Fibroblast of lung (primary cell): ENCODE results near the gene PCDHGB6. TPM values are rescaled to one million over a fixed set of nuclear protein-coding genes. Genes with fewer than 3 reads are reported as not detected.
"Not testable (repeated sequence)": the region's sequence is repeated elsewhere in the genome, so short reads cannot be mapped to it uniquely, and the experiment has no call there.

Experiments used
- DNase-seq, 2 donors: peaks; one replicate each; pipeline versions ENCODE4 v3.0.0 to v3.0.0-alpha.2; 2010; ENCODE audit warnings: low read depth in 2 of 2
- H2AFZ ChIP-seq: 2 replicates; pipeline ENCODE4 v1.5.1; 2012; ENCODE audit warnings: low read length, control low read depth, inconsistent platforms
- H3K27ac ChIP-seq: 2 replicates; pipeline ENCODE4 v1.5.1; 2011; ENCODE audit warnings: low read length, control low read depth; ENCODE audit not compliant: insufficient read depth
- H3K27me3 ChIP-seq: 2 replicates; pipeline ENCODE4 v1.5.1; 2011; ENCODE audit warnings: mild to moderate bottlenecking, low read length; ENCODE audit not compliant: control insufficient read depth, insufficient read depth
- H3K36me3 ChIP-seq: 2 replicates; pipeline ENCODE4 v1.5.1; 2011; ENCODE audit warnings: low read length; ENCODE audit not compliant: control insufficient read depth, insufficient read depth
- H3K4me1 ChIP-seq: 2 replicates; pipeline ENCODE4 v1.5.1; 2011; ENCODE audit warnings: low read length; ENCODE audit not compliant: control insufficient read depth, insufficient read depth; ENCODE audit errors: extremely low read depth
- H3K4me2 ChIP-seq: 2 replicates; pipeline ENCODE4 v1.5.1; 2011; ENCODE audit warnings: low read length, control low read depth; ENCODE audit not compliant: insufficient read depth; ENCODE audit errors: extremely low read depth
- H3K4me3 ChIP-seq, 4 experiments: fragments of 200-600 bp in 1 of 4; sonication (generic) in 1 of 4; replicated peaks in 1 of 4; 2 replicates each; pipeline ENCODE4 v1.5.1; 2011 to 2016; ENCODE audit warnings: low read length in 4 of 4, low read depth in 3 of 4, mild to moderate bottlenecking in 3 of 4, control low read depth in 2 of 4, inconsistent platforms in 1 of 4, mixed read lengths in 1 of 4; ENCODE audit not compliant: insufficient read depth in 1 of 4; ENCODE audit errors: control extremely low read depth in 1 of 4
- H3K79me2 ChIP-seq: 2 replicates; pipeline ENCODE4 v1.5.1; 2012; ENCODE audit warnings: mild to moderate bottlenecking, low read length, inconsistent platforms; ENCODE audit not compliant: control insufficient read depth, insufficient read depth
- H3K9ac ChIP-seq: 2 replicates; pipeline ENCODE4 v1.5.1; 2011; ENCODE audit warnings: mild to moderate bottlenecking, low read length, control low read depth; ENCODE audit not compliant: insufficient read depth
- H3K9me3 ChIP-seq: 2 replicates; pipeline ENCODE4 v1.5.1; 2012; ENCODE audit warnings: low read depth, low read length; ENCODE audit not compliant: control insufficient read depth, insufficient read depth
- H4K20me1 ChIP-seq: 2 replicates; pipeline ENCODE4 v1.5.1; 2011; ENCODE audit warnings: low read length; ENCODE audit not compliant: control insufficient read depth, insufficient read depth; ENCODE audit errors: extremely low read depth
- CTCF ChIP-seq, 2 donors: IDR thresholded peaks in 1 of 2; conservative IDR thresholded peaks in 1 of 2; 1 replicate in 1 of 2; 2 replicates in 1 of 2; pipeline ENCODE4 v1.5.1; 2011 to 2012; ENCODE audit warnings: low read length in 2 of 2, control low read depth in 1 of 2, inconsistent platforms in 1 of 2, low read depth in 1 of 2, mild to moderate bottlenecking in 1 of 2
- EZH2 ChIP-seq: IDR thresholded peaks from 2 replicates; pipeline ENCODE4 v1.5.1; 2012; ENCODE audit warnings: low read length, control low read depth, mild to moderate bottlenecking; ENCODE audit errors: missing control alignments
- polyA plus RNA-seq, 2 donors: library from polyadenylated mRNA; depleted of rRNA in 1 of 2; stranded (reverse) in 1 of 2; unstranded in 1 of 2; fragments of >200 nt; gene quantifications; 2 replicates each; pipeline ENCODE4 v1.2.1, GENCODE V29; 2011 to 2012; ENCODE audit warnings: missing spikeins in 1 of 2
- total RNA-seq: library from RNA; depleted of rRNA; stranded (reverse); fragments of >200 nt; gene quantifications from 2 replicates; pipeline ENCODE4 v1.2.1, GENCODE V29; 2014

The PCDHGB6 gene
- total and polyA plus RNA-seq, 2 donors (not counting 1 experiment from before 2014, with no cell fraction given) = 2.6 to 4.3 TPM

- Histone ChIP-seq H3K4me2 (peak within 1 kb of the TSS; percentile 23), H3K27ac (peak within 1 kb of the TSS; percentile 50), H3K4me3 (peak within 1 kb of the TSS; percentile 22 to 56 (median 39))
- H4K20me1 ChIP-seq, H2AFZ ChIP-seq, H3K79me2 ChIP-seq, H3K36me3 ChIP-seq, H3K4me1 ChIP-seq, H3K27me3 ChIP-seq, H3K9ac ChIP-seq, H3K9me3 ChIP-seq: not testable (repeated sequence)
- TF ChIP-seq CTCF (conservative IDR thresholded peaks at IDR 0.05 in 1 of 2, IDR thresholded peaks at IDR 0.05 in 1 of 2; ENCODE audit: low read depth in 1 of 2, low read length in 2 of 2) = peak; percentile 54 to 60
- peak; percentile 50 to 65 for DNase-seq
Measured at GRCh38 chr5:141397756-141398551, 9.9 kb upstream of the PCDHGB6 start, which contains the start of gene PCDHGB5. Gene PCDHGB5, plus strand, starts transcription at chr5:141397947. Its CDS starts 181 bp downstream, at chr5:141398128.

GRCh38 chr5:141398608-141399007 is 9.2 kb upstream of the PCDHGB6 start:
- no peak overlapping the region for H3K27ac ChIP-seq
- no peaks in the 10 kb centered on the region for H3K27me3 ChIP-seq
- H3K9me3 ChIP-seq = peaks cover 5% of the 10 kb centered on the region
- no peak overlapping the region for H2AFZ ChIP-seq
- DNase-seq = no peak
- peak overlapping the region in 2 of 4 experiments; percentile 8 to 30 for H3K4me3 ChIP-seq
- TF ChIP-seq EZH2 (no peak), CTCF (conservative IDR thresholded peaks at IDR 0.05 in 1 of 2, IDR thresholded peaks at IDR 0.05 in 1 of 2; ENCODE audit: low read depth in 1 of 2, low read length in 2 of 2) (no peak)
- no peaks in the 10 kb centered on the region for H3K79me2 ChIP-seq
- no peaks in the 10 kb centered on the region for H4K20me1 ChIP-seq
- H3K36me3 ChIP-seq = no peaks in the 10 kb centered on the region
- no peak overlapping the region for H3K9ac ChIP-seq
- H3K4me1 ChIP-seq = no peaks in the 10 kb centered on the region
- peak overlapping the region; percentile 23 for H3K4me2 ChIP-seq

GRCh38 chr5:141399555-141400258 is 8.1 kb upstream of the PCDHGB6 start:
- H3K79me2 ChIP-seq = no peaks in the 10 kb centered on the region
- H3K27me3 ChIP-seq = no peaks in the 10 kb centered on the region
- H2AFZ ChIP-seq = no peak overlapping the region
- no peak overlapping the region for H3K9ac ChIP-seq
- no peaks in the 10 kb centered on the region for H3K4me1 ChIP-seq
- no peak overlapping the region for H3K27ac ChIP-seq
- no peak for DNase-seq
- H3K4me3 ChIP-seq = peak overlapping the region in 1 of 4 experiments; percentile 27
- TF ChIP-seq CTCF (conservative IDR thresholded peaks at IDR 0.05 in 1 of 2, IDR thresholded peaks at IDR 0.05 in 1 of 2; ENCODE audit: low read depth in 1 of 2, low read length in 2 of 2) (no peak), EZH2 (no peak)
- no peaks in the 10 kb centered on the region for H3K36me3 ChIP-seq
- H3K4me2 ChIP-seq = no peak overlapping the region
- no peaks in the 10 kb centered on the region for H4K20me1 ChIP-seq
- H3K9me3 ChIP-seq = peaks cover 4% of the 10 kb centered on the region
